Activated effector memory CD4-positive, alpha-beta T cell treated with anti-CD3 and anti-CD28 coated beads, Interleukin-2, amount 50 U/mL, for 16 hours (primary cell): ENCODE measurements around the gene BCL2.
"Not testable (repeated sequence)": the region's sequence is repeated elsewhere in the genome, so short reads cannot be mapped to it uniquely, and the experiment has no call there.

Experiments
- DNase-seq: peaks from one replicate; pipeline ENCODE4 v3.0.0-alpha.2; 2020

Gene BCL2

GRCh38 chr18:63319383-63320122 is at the start of gene BCL2:
BCL2 (minus strand) TSS chr18:63319769.
- no peak for DNase-seq

GRCh38 chr18:63368611-63369010 is 49.0 kb upstream of the BCL2 start:
- DNase-seq: no peak

- peak; percentile 94 for DNase-seq
Measured at GRCh38 chr18:63367053-63367953, 47.7 kb upstream of the BCL2 start, which contains the start of gene KDSR. KDSR (minus strand) TSS chr18:63367206; CDS start chr18:63367118, 88 bp downstream.

GRCh38 chr18:63366213-63367052 is 46.9 kb upstream of the BCL2 start:
- peak; percentile 89 for DNase-seq

GRCh38 chr18:63365876-63366212 is 46.3 kb upstream of the BCL2 start:
- DNase-seq: no peak

- DNase-seq: peak; percentile 67
Measured at GRCh38 chr18:63363951-63364350, 44.4 kb upstream of the BCL2 start.

GRCh38 chr18:63363420-63363819 is 43.9 kb upstream of the BCL2 start:
- DNase-seq: not testable (repeated sequence)

GRCh38 chr18:63356272-63356896 is 36.8 kb upstream of the BCL2 start:
- DNase-seq: no peak

- no peak for DNase-seq
Measured at GRCh38 chr18:63350230-63350629, 30.7 kb upstream of the BCL2 start.

- no peak for DNase-seq
Measured at GRCh38 chr18:63348508-63349136, 29.1 kb upstream of the BCL2 start.

- DNase-seq: no peak
Measured at GRCh38 chr18:63346480-63347183, 27.1 kb upstream of the BCL2 start.

GRCh38 chr18:63346031-63346430 is 26.5 kb upstream of the BCL2 start:
- DNase-seq: no peak

- no peak for DNase-seq
Measured at GRCh38 chr18:63344918-63345317, 25.3 kb upstream of the BCL2 start.

- no peak for DNase-seq
Measured at GRCh38 chr18:63344263-63344662, 24.7 kb upstream of the BCL2 start.

GRCh38 chr18:63342206-63342605 is 22.6 kb upstream of the BCL2 start:
- no peak for DNase-seq

- DNase-seq: peak; percentile 71
Measured at GRCh38 chr18:63339920-63340484, 20.4 kb upstream of the BCL2 start.

- DNase-seq: no peak
Measured at GRCh38 chr18:63336366-63337099, 17.0 kb upstream of the BCL2 start.

- DNase-seq: no peak
Measured at GRCh38 chr18:63331105-63331504, 11.5 kb upstream of the BCL2 start.

- no peak for DNase-seq
Measured at GRCh38 chr18:63329431-63330145, 10.0 kb upstream of the BCL2 start.

GRCh38 chr18:63326011-63326410 is 6.4 kb upstream of the BCL2 start:
- DNase-seq: no peak
